HFFc6 (cell line): ENCODE data around the gene HADHA. TPM values are rescaled to one million over a fixed set of nuclear protein-coding genes. Genes with fewer than 3 reads are reported as not detected.
A peak's percentile ranks its signal among the peaks of the same experiment; 100 is the strongest.

ENCODE experiments used
- DNase-seq: peaks from one replicate; pipeline ENCODE4 v3.0.0-alpha.2; 2018
- H3K27ac Mint-ChIP-seq: 2 replicates; pipeline ENCODE4 v1.8.0; 2020; ENCODE audit warnings: mild to moderate bottlenecking, mixed read lengths
- H3K27me3 Mint-ChIP-seq: 2 replicates; pipeline ENCODE4 v1.8.0; 2021; ENCODE audit warnings: mild to moderate bottlenecking, moderate library complexity, mixed read lengths; ENCODE audit not compliant: insufficient read depth
- H3K36me3 Mint-ChIP-seq: 2 replicates; pipeline ENCODE4 v1.8.0; 2021; ENCODE audit warnings: low read depth, mixed read lengths
- H3K4me1 Mint-ChIP-seq: 2 replicates; pipeline ENCODE4 v1.8.0; 2020; ENCODE audit warnings: low read depth, mixed read lengths
- H3K4me3 Mint-ChIP-seq: 2 replicates; pipeline ENCODE4 v1.8.0; 2020; ENCODE audit warnings: mild to moderate bottlenecking, moderate library complexity, mixed read lengths
- H3K9me3 Mint-ChIP-seq: 2 replicates; pipeline ENCODE4 v1.8.0; 2020; ENCODE audit warnings: mild to moderate bottlenecking, mixed read lengths
- total RNA-seq, 6 experiments: library from RNA; stranded (reverse); fragmentation: NEBNext Ultra II Directional; extraction: Animal tissue kit (Norgen Biotek cat#: 25700); gene quantifications; 2 replicates in 1 of 6; 3 replicates in 5 of 6; pipeline ENCODE4 v1.2.3, GENCODE V29; 2021
- TF ChIP-seq, protein P1 (sequence below): fragments of 200-600 bp; sonication (generic); IDR thresholded peaks from 2 replicates; pipeline ENCODE4 v1.5.0; 2021; ENCODE audit warnings: antibody characterized with exemption, mild to moderate bottlenecking

The HADHA gene
- total RNA-seq, 6 experiments from 2014 or later, result 127 to 138 (median 133) TPM

DNA sequence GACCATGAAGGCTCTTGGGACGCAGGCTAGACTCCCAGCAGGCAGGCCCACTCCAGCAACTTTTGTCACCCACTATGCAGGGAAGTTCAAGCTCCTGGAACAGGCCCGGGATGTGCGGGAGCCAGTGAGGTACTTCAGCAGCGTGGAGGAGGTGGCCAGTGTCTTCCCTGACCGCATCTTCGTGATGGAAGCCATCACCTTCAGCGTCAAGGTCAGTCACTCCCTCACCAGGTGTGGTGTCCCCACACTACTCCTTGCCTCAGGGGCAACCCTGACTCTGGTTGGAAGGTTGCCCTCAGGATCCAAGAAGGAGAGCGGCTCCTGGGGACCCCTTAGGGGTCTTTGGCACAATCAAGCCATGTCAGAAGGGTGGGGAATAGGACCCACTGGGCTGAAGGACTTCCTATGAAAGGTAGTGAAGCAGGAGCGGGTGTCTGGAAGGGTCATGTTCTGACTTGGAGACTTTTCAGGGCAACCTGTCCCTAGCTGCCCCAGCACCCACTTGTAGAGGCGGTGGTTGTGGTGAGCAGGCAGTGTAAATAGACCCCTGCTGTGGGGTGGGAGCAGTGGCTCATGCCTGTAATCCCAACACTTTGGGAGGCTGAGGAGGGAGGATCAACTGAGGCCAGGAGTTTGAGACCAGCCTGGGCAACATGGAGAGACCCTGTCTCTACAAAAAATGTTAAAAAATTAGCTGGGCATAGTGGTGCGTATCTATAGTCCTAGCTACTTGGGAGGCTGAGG lies 61.4 kb downstream of the HADHA start:
- H3K9me3 Mint-ChIP-seq, result no peaks in the 10 kb centered on the region
- TF ChIP-seq, protein P1, sequence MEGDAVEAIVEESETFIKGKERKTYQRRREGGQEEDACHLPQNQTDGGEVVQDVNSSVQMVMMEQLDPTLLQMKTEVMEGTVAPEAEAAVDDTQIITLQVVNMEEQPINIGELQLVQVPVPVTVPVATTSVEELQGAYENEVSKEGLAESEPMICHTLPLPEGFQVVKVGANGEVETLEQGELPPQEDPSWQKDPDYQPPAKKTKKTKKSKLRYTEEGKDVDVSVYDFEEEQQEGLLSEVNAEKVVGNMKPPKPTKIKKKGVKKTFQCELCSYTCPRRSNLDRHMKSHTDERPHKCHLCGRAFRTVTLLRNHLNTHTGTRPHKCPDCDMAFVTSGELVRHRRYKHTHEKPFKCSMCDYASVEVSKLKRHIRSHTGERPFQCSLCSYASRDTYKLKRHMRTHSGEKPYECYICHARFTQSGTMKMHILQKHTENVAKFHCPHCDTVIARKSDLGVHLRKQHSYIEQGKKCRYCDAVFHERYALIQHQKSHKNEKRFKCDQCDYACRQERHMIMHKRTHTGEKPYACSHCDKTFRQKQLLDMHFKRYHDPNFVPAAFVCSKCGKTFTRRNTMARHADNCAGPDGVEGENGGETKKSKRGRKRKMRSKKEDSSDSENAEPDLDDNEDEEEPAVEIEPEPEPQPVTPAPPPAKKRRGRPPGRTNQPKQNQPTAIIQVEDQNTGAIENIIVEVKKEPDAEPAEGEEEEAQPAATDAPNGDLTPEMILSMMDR, result no peak
- no peak overlapping the region for H3K27ac Mint-ChIP-seq
- no peak for DNase-seq
- no peaks in the 10 kb centered on the region for H3K4me1 Mint-ChIP-seq
- no peaks in the 10 kb centered on the region for H3K36me3 Mint-ChIP-seq
- H3K27me3 Mint-ChIP-seq, result peaks cover 15% of the 10 kb centered on the region
- no peak overlapping the region for H3K4me3 Mint-ChIP-seq

DNA sequence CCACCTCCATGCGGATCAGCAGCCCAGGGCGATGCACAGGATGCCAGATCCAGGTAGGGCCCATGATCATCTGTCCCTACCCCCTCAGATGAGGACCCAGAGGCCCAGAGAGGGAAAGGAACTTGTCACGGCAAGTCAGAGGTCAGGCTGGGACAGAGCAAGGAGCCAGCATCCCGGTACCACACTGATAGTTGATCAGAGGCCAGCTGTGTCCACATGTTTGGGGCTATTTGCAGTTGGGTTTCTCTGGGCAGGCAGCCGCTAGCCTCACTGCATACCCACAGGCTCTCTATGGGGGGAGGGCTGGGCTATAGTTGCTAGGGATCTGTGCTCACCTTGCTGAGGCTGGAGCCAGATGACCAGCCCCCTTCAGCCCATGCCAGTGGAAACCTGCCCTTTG lies 62.0 kb downstream of the HADHA start:
- H3K4me1 Mint-ChIP-seq, result no peaks in the 10 kb centered on the region
- TF ChIP-seq, protein P1, result no peak
- H3K27me3 Mint-ChIP-seq, result peaks cover 15% of the 10 kb centered on the region
- H3K4me3 Mint-ChIP-seq, result no peak overlapping the region
- DNase-seq, result no peak
- H3K36me3 Mint-ChIP-seq, result no peaks in the 10 kb centered on the region
- H3K27ac Mint-ChIP-seq, result no peak overlapping the region
- no peaks in the 10 kb centered on the region for H3K9me3 Mint-ChIP-seq

DNA sequence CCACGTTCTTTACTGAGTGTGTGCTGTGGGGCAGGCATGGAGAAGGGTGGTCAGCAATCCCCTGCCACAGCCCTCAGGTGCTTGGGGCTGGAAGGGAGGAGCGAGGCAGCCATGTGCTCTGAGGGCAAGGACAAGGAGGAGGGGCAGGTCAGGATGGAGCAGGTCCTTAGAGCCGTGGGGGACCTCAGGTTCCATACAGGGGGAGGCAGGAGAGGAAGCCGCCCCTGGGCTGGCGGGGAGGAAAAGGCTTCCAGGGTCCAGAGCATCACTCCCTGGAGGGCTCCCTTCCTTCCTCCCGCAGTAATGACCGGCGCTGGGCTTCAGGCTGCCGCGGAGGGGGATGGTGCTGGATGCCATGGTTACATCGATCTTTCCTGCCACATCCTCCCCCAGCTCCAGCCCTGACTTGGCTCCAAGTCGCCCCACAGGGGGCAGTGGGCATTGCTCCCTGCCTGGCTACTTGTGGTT lies 65.0 kb downstream of the HADHA start:
- Mint-ChIP-seq H3K4me1 (no peaks in the 10 kb centered on the region), H3K4me3 (peak overlapping the region; percentile 78), H3K36me3 (no peaks in the 10 kb centered on the region), H3K27me3 (peaks cover 14% of the 10 kb centered on the region), H3K27ac (no peak overlapping the region), H3K9me3 (no peaks in the 10 kb centered on the region)
- TF ChIP-seq, protein P1, result no peak
- DNase-seq, result no peak

DNA sequence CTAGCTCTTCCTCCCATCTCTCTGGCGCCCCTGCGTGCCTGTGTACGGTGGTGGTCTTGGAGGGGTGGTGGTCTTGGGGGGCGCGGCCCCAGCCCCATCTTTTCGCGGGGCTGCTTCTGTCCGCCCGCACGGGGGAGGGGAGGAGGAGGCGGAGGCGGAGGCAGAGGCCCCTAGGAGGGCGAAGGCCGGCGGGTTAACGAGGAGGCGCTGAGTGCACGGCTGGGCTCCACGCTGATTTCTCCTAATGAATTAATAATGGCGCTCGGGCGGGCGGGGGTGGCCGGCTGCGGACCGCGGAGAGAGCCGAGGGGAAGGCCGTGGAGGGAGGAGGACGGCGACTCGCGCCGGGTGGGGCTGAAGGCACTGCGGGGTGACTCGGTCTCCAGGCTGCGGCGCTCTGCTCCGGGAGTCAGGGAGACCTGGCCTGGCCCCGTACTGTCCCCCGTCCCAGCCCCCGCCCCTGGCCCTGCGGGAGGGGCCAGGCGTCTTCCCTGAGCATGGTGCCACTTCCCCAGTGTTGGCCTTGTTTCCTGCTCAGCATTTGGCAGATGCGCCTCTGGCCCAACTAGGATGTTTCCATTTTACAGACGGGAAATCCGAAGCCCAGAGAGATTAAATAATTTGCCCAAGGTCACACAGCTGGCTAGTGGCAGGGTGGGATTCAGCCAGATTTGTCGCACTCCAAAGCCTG lies 65.5 kb downstream of the HADHA start:
- Mint-ChIP-seq H3K9me3 (no peaks in the 10 kb centered on the region), H3K27me3 (peaks cover 14% of the 10 kb centered on the region), H3K4me3 (peak overlapping the region; percentile 78), H3K36me3 (no peaks in the 10 kb centered on the region), H3K27ac (no peak overlapping the region), H3K4me1 (no peaks in the 10 kb centered on the region)
- DNase-seq, result no peak
- TF ChIP-seq, protein P1, result no peak; the same call in 1 of the 2 replicates

GRCh38 chr2:26178246-26178645 lies 66.2 kb downstream of the HADHA start:
- Mint-ChIP-seq H3K27me3 (peaks cover 14% of the 10 kb centered on the region), H3K27ac (no peak overlapping the region), H3K36me3 (no peaks in the 10 kb centered on the region), H3K4me3 (peak overlapping the region; percentile 78), H3K9me3 (no peaks in the 10 kb centered on the region), H3K4me1 (no peaks in the 10 kb centered on the region)
- TF ChIP-seq, protein P1, result no peak
- DNase-seq, result no peak
